Stimulated activated CD4-positive, alpha-beta T cell treated with anti-CD3 and anti-CD28 coated beads, Interleukin-4, amount 100 ng/mL, for 4 hours (primary cell): ENCODE results near the gene DDX41.

Source experiments
- DNase-seq, 2 experiments: peaks; one replicate each; pipeline ENCODE4 v3.0.0-alpha.2; 2020

Gene DDX41

DNA sequence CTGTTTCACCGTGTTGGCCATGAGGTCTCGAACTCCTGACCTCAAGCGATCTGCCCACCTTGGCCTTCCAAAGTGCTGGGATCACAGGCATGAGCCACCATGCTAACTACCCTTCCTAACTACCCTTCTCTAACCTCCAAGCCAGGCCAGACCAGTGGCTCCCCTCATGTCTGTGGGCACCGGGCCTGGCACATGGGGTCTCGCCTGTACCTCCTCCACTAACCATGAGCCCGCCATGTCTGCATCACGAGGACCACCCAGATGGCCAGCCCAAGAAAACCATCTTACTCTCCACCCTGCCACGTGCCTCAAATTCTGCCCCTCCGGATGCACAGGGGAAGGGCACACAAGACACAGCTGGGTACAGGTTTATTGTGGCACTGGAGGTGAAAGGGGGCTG is 33.7 kb downstream of the DDX41 start:
- DNase-seq: no peak

DNA sequence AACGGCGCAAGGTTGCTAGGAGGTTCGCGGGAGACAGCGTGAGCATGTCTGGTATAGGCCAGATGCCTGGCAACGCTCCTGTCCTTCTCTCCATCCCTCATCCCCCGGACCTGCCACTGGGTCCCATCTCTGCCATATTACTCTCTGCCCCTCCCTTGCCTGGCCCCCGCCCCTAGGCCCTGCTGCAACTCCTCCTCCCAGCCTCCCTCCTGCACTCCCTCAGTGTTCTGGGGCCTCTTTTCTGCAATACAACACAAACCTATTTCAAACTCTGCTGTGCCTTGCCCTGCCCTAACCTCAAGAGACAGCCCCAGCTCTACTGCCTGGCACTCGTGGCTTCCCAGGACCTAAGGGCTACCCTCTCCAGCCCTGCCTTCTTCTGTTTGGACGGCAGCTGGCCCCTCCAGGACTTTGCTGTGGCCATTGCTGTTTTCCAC is 34.4 kb downstream of the DDX41 start:
- DNase-seq: no peak

DNA sequence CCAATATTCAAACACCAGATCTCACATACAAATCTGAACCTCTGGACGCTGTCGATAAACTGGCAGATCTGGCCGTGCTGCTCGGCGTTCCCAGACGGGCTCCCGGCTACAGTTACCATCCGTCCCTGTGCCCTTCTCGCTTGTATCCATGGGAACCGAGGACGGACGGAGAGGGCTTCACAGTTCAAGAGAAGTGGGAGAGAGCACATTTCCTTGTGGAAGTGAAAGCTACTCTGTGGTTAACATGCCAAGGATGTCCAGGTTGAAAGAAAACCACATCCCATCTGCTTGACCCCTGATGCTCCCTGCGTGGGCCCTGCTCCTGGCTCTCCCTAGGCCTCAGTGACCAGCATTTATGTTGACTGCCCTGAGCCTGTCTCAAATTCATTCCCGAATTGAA is 37.0 kb downstream of the DDX41 start:
- no peak for DNase-seq

DNA sequence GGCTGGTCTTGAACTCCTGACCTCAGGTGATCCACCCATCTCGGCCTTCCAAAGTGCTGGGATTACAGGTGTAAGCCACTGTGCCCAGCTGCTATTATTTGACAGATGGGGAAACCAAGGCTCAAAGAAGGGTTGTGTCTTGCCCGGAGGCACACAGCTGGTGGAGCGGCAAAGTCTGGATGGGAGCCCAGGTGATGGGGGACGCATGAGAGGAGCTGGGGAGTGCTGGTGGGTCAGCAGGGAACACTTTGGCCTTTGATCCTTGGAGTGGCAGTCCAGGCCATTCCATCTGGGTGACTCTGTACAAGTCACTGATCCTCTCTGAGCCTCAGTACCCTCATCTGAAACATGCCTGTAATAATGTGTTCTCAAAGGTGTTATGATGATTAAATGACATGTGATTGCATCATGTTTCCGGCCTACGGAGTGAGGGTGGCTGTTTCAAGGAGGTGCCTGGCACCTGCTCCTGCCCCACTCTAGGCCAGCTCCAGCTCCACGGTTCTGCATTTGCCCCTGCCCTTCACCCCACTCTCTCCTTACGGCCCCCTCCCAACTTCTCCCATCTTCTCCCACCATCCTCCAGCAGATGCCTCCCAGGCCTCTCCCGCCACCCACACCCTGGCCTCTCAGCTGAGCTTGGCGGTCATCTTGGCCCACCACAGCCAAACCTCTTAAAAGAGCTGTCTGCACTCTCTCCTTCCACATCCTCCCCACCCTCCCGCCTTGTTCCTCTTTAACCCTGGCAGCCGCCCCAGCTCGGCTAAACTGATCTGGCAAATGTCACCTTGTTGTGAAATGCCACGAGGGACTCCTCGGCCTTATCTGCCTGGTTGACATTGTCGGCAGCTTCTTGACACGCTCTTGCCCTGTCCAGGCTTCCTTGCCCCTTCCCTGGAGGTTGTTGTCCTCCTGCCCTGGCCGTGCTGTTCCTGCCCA is 37.8 kb downstream of the DDX41 start:
- peak in 1 of 2 experiments; percentile 48 for DNase-seq

DNA sequence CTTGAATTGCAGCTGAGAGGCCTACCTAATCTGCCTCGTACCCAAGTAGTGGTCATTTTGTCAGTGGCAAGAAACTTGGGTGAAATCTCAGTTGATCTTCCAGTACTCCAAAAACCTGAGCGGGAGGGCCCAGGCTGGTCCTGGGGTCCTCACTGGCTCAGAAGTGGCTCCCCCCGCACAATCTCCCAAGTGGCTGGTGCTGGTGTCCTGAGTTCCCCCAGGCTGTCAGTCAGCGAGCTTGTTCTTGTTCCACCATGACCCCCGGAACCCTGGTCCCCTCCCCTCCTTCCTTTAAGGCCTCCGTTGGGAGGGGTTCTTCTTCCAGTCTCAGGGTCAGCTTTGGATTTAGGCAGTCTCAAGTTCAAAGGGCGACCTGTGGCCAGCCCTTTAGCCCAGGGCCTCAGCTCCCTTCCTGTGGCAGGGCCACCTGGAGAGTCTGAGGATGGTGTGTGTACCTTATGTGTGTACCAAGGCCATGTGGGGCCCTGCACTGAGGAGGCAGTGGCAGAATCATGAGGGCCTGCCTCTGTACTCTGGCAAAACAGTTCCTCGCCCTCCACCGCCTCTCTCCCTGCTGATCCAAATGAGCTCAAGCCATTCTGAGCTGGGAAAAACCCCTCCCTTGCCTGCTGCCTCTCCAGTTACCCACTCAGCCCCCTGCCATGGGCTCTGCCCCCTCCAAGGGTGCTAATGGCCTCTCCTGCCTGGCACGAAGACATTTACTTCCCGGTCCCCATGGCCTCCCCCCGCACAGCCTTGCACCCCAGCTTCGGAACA is 38.9 kb downstream of the DDX41 start:
- DNase-seq: no peak

DNA sequence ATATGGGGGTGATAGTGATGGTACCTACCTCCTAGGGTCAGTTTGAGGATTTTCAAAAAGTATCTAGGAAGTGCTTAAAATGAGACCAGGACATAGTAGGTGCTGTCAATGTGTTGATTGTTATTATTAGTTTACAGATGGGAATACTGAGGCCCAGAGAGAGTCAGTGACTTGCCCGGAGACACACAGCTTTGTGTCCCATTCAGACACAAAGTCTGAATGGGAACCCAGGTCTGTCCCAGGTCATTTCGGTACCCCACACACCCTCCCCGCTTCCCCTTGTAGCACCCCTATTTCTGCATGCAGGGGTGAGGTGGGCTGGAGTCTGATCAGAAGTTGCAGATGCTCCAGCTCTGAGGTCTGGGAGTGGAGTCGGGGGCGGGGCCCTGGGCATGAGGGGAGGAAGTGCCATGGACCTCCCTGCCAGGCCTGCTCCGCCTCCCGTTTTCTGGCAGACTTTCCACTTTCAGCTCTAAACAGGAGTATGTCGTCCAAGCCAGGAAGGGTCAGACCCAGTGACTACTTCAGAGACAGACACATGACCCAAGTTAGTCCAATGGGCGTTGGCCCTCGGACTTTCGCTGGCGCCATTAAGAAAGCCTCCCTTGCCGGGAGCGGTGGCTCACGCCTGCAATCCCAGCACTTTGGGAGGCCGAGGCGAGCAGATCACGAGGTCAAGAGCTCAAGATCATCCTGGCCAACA is 40.1 kb downstream of the DDX41 start:
- no peak for DNase-seq

DNA sequence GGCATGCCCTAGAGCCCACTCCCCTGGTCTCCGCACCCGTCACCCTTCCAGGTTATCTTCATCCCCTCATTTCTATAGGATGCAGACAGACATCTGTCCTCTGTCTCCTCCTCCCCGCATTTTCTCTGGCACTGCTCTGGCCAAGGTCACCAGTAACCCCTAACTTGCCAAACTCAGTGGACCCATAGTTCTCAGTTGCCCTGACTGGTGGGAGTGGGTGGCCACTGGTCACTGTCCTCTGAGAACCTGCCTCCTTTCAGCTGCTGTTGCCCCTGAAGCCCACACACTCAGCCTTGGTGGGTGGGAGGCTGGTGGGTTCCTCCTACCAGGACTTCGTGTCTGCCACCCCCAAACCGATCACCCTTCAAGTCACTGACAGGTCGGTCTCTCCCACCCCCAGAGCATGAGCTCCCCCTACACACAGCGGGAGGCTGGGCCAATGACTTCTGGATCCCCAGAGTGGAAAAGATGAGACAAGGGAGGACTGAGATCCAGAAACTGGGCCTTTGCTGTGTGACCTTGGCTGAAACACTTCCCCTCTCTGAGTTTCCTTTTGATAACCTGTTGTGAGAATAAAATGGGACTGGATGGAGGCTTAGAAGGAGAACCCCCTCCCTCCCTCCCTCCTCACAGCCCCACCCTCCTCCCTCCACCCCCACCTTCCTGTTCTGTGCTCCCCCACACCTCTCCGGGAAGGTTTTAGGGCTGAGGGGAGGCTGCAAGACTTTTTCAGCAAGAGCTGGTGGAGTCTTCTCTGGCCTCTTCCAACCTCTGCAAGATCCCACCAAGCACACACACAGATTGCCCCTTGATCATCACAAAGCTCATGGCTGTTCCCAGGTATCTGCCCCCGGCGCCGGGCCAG is 41.0 kb downstream of the DDX41 start:
- peak in 1 of 2 experiments; percentile 32 for DNase-seq

DNA sequence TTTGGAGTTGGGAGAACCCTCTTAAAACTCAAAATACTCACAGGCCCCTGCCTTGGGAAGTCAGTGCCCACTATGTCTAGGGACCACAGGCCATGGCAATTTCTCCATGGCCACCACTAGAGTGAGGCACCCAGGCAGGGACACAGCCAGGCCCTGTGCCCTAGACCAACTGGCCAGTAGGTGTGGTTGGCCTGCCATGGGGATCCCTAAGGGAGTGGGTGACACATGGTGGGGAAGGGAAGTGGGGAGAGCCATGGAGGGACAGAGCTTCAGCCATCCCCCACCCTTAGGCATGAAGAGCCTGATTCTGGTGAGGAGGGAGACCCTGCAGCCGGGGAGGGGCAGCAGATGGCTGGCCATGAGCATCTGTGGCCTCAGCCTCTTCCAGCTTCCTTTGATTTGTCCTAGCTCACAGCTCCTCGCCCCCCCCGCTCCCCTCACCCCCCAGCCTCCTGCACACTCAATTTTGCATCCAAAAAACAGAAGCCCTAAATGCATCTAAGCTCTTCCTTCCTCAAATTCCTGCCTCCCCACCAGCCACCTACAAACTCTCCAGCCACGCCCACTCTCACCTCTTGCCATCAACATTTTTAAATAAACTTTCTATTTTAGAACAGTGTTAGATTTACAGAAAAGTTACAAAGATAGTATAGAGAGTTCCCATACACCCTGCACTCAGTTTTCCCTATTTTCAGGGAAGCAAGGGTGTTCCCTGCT is 41.8 kb downstream of the DDX41 start:
- DNase-seq: no peak

DNA sequence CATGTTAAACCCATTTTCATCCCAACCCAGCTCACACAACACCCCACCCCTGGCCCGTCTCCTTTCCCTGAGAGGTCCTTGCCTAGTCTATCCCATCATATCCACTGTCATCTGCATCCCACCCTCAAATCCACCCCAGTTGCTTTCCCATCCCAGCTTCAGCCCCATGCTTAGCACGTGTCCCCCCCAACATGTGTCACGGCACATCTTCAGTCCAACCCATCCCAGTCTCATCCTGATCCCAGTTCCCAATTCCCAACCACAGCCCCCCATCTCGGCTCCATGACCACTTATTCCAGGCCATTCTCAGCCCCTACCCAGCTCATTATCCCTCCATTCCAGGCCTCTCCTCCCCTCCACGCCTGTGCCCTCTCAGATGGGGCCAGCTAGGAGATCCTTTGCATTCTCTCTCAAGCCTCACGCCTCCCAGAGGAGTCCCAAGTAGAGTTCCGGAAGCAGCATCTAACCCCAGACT is 42.7 kb downstream of the DDX41 start:
- no peak for DNase-seq

DNA sequence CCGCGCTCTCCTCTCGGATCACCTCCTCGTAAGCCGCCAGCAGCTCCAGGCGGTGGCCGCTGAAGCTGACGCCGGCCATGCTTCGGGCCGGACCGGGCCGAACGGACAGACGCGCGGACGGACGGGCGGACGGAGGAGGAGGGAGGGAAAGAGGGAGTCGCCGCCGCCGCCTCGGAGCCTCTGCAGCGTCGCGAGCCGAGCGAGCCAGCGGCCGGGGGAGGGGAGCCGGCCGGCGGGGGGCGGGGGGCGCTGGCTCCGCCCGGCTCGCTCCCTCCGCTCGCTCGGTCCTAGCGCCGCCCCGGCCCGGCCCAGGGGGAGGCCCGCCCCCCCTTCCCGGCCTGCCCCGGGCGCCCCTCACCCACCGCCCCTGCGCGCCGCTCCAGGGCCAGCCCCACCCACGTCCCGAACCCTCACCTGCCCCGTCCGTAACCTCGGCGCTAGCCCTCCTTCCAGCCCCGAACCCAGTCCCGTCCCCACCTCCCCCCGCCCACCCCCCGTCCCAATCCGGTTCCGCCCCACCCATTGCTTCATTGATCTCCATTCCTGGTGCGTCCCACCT is 43.2 kb downstream of the DDX41 start, which contains the start of gene DBN1:
Gene DBN1, minus strand, starts transcription at position 192 of the 559 bp plus-strand sequence. Its CDS starts 113 bp downstream, at position 79.
- no peak for DNase-seq

DNA sequence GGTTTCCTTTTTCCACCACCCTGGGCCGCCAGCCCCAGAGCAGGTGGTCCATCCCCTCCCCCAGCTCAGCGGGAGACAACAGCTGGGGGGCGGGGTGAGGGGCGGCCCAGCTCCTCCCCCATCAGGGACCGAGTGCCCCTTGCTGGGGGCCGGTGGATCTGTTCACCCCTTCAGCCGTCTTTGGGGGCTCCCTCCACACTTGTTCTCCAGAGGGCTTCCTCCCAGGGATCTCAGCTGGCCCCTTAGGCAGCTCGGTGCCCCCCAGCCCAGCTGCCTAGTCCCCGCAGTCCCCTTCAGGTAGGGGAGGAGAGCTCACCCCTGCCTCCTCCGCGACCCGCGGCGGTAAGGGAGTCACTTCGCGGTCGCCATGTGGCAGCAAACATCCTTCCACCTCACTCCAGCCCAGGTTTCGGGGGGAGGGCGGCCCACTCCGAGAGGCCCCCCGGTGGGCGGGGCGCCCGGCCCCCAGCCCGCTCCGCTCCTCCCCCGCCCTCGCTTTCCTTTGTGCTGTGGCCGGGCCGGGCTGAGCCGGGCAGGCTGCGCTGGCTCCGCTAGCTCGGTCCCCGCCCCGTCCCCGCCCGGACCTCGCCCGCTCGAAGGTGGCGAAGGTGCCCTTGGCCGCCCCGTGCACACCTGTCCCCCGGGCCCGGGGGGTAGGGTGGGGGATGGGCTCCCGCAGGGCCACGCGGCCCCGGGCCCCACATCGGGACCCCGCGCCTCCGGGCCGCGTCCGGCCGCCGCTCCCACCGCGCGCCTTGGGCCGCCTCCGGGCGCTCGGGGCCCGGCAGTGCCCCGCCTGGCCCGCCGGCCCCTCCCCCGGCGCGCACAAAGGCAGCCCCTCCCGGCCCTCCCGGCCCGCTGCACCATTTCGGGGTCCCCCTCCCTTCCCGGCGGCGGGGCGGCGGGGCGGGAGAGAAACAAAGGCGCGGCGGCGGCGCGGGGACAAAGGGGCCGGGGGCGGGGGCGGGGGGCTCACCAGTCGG is 44.0 kb downstream of the DDX41 start:
- peak; percentile 51 to 55 for DNase-seq

DNA sequence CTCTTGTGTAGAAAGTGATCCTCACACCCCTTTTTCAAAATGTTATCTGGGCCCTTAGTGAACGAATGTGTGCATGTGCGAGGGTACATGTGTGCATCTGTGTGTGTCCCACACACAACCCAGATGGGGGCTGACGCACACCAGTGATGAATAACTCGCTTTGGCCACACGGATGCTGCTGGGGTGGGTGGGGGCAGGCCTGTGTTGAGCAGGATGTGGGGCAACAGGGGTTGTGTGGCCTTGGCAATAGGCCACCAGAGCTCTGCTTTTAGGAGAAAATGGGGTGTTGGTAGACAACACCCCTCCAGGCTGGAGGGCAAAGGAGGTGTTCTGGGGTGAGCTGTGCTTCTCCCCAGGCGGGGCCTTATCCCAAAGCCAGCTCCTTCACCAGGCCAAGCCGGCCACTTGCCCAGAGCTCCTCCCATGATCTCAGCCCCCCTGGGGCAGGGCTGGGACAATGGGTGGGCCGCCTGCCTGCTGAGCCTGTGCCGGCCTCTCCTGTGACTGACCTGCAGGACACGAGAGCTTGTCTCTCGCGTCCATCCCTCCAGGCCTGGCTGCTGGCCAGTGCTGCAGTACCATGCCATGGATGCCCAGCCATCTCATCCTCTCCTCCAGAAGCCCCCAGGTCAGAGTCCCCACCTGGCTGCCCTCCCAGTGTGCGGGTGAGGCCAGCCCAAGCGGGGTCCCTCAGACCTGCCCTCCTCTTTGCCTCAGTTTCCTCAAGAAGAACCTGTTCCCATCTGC is 45.0 kb downstream of the DDX41 start:
- no peak for DNase-seq

DNA sequence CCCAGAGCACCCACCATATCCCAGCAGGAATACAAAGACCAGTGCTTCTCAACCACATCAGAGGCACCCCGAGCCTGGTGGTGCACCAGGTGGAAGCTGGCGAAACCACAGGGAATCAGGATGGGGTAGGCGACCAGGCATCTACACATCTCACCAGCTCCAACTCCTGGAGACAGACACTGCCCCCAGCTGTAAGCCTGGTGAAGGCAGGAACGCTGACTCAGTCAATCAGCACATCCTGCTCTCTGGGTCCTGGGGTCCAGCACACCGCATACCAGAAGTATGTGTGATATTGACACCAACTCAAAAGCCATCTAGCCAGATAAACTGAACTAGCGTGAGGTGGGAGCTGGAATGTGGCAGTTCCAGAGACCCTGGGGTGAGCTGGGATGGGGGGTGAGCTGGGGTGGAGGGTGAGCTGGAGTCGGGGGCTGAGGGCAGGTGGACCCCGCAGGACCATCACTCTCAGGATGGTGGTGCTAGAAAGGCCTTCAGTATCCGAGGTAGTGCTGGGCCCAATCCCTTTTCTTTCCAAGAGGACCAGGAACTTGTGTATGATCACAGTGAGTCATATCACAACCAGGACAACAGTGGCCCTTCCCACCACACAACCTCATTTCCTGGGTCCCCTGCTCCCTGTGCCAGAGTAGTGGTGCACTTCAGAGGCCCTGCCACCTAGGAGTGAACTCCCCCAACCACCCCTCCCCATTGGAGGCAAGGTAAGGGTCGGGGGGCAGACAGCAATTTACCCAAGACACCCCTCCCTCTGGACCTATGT is 45.8 kb downstream of the DDX41 start:
- no peak for DNase-seq

DNA sequence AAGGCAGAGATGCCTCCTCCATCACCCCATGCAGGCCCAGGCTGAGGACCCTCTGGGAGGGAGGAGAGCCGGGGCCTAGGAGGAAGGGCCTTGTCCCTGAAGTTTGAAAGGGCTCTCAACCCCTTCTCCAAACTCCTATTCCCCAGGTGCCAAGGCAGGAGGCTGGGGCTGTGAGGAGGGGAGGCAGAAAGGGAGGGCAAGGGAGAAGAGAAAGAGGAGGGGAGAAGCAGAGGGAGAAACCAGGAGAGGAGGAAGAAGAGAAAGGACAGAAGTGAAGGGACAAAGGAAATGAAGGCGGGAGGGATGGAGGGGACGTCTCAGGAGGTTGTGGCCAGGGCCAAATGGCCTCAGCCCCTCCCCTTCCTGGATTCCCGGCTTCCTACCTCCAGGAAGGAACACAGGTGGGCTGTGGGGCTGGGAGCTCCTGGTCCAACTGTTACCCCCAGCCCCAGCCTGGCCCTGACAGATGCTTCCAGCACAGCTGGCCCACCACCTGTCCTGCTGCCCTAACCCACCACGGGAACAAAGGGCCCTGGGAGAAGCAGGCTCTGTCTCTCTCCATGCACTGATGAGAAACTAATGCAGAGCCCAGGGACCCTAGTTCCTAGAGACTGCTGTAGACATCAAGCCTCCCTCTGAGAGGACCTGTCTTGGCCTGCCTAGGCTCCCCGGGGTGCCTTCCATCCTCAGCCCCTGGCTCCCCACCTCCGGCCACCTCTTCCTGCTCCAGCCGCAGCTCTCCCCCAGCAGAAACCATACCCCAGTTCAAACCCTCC is 46.8 kb downstream of the DDX41 start:
- DNase-seq: no peak

DNA sequence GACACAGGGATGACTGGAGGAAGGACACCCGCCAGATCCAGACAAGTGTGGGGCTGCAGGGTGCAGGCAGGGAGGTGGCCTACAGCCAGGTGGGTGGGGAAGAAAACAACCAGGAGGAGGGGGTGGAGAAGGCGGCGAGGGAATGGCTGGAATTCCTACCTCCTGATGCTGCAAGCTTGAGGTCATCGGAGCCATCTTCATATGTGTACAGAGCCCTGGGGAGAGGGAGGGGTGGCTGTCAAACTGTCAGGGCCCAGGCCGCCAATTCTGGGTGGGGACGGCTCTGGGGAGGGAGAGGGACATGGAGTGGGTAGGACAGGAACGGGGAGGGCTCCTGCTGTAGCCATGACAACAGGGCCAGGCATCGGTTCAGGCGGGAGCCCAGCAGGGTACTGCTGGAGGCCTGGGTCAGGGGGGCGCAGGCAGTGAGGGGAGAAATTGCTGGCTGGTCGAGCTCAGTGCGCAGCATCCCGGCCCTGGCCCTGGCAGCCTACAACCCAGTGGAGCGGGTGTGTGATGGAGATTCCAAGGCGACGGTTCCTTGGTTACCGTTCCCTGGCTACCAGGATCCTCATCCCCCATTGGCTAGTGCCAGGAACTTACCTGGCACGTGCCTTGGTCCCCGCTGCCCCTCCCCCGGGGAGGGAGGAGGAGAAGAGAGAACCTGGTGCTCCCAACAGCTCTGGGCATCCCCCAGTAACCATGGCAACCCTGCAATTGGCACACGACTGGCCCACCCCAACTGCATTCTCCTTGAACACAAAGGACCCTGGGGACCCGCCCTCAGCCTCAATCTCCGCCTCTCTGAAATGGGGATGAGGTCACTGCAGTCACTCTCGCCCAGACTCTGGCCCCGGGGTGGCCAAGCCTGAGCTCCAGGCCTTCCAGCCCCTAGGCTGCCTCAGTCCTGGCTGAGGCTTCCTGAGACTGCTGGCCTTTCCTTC is 47.8 kb downstream of the DDX41 start:
- DNase-seq: no peak

DNA sequence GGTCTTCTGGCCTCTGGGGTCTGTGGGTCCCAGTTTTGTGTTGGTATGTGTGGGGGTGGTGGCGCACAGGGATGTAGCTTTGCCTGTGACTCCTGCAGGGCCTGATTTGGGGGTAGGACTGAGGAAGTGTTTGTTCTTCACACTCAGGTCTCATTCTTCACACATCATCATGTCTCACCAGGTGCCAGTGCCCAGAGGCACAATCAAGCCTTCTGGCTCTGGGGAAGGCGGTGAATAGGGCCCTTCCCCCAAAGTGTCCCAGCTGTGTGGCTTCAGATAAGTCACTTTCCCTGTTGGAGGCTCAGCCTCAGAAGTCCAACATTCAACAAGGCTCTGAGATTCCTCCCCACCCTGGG is 48.5 kb downstream of the DDX41 start:
- DNase-seq: no peak
